Effector memory CD8-positive, alpha-beta T cell (primary cell): ENCODE measurements around the gene LRIG2.
"Not testable (repeated sequence)": the region's sequence is repeated elsewhere in the genome, so short reads cannot be mapped to it uniquely, and the experiment has no call there.

Experiments used
- ATAC-seq: fragments of 150-1000 bp; cut with Tn5 transposase; replicated peaks from 2 replicates; pipeline ENCODE4 v1.10.0; 2021; ENCODE audit warnings: mild to moderate bottlenecking, moderate library complexity
- DNase-seq, 3 experiments: peaks; one replicate each; pipeline ENCODE4 v3.0.0; 2021
- H3K27ac Mint-ChIP-seq, 2 donors: one replicate each; pipeline ENCODE4 v1.8.0; 2022; ENCODE audit warnings: mild to moderate bottlenecking in 2 of 2, mixed read lengths in 2 of 2, moderate library complexity in 2 of 2
- H3K27me3 Mint-ChIP-seq, 2 donors: one replicate each; pipeline ENCODE4 v1.8.0; 2022; ENCODE audit warnings: mixed read lengths in 2 of 2
- H3K36me3 Mint-ChIP-seq: one replicate; pipeline ENCODE4 v1.8.0; 2022; ENCODE audit warnings: mild to moderate bottlenecking, moderate library complexity, mixed read lengths; ENCODE audit not compliant: insufficient read depth
- H3K4me1 Mint-ChIP-seq, 2 donors: one replicate each; pipeline ENCODE4 v1.8.0; 2022; ENCODE audit warnings: low read depth in 2 of 2, mixed read lengths in 2 of 2
- H3K4me3 Mint-ChIP-seq, 2 donors: one replicate each; pipeline ENCODE4 v1.8.0; 2022; ENCODE audit warnings: mild to moderate bottlenecking in 2 of 2, mixed read lengths in 2 of 2, moderate library complexity in 2 of 2
- H3K9me3 Mint-ChIP-seq, 2 donors: one replicate each; pipeline ENCODE4 v1.8.0; 2022; ENCODE audit warnings: mixed read lengths in 2 of 2
- total RNA-seq, 9 experiments: gene quantifications; one replicate each; lab custom pipeline; 2026; lab: John Stamatoyannopoulos, UW

Gene LRIG2
- 35.9 to 98.0 (median 43.1) reads per million in 9 experiments for total RNA-seq

GRCh38 chr1:113072757-113073478 lies at the start of gene LRIG2:
Gene LRIG2 (plus strand): TSS chr1:113073198. CDS start chr1:113073407, 209 bp downstream.
- DNase-seq, result peak; percentile 96 to 98 (median 98)
- Mint-ChIP-seq H3K4me1 (peaks cover 22 to 24% of the 10 kb centered on the region in 2 donors), H3K27ac (peak within 1 kb of the TSS; percentile 97 to 98)

GRCh38 chr1:113023316-113023715 lies 49.7 kb upstream of the LRIG2 start:
- not testable (repeated sequence) for H3K36me3 Mint-ChIP-seq, H3K4me3 Mint-ChIP-seq, H3K4me1 Mint-ChIP-seq, H3K27ac Mint-ChIP-seq, H3K9me3 Mint-ChIP-seq, H3K27me3 Mint-ChIP-seq, ATAC-seq, DNase-seq

More at GRCh38 chr1:113072757-113073478, at the start of gene LRIG2:
- ATAC-seq, result peak; percentile 93
- Mint-ChIP-seq H3K27me3 (no peaks in the 10 kb centered on the region), H3K4me3 (peak within 1 kb of the TSS; percentile 99 to 100), H3K36me3 (peaks cover 28% of the 10 kb centered on the region), H3K9me3 (no peaks in the 10 kb centered on the region)

GRCh38 chr1:113027007-113027406 lies 46.0 kb upstream of the LRIG2 start:
- DNase-seq, result no peak
- H3K27ac Mint-ChIP-seq, result peak overlapping the region in 1 of 2 donors; percentile 36

GRCh38 chr1:113027449-113027848 lies 45.5 kb upstream of the LRIG2 start:
- H3K27me3 Mint-ChIP-seq, result no peaks in the 10 kb centered on the region
- DNase-seq, result no peak
- no peak overlapping the region for H3K4me3 Mint-ChIP-seq
- peak overlapping the region; percentile 23 to 36 for H3K27ac Mint-ChIP-seq
- no peaks in the 10 kb centered on the region for H3K9me3 Mint-ChIP-seq
- H3K36me3 Mint-ChIP-seq, result no peaks in the 10 kb centered on the region
- peaks cover 0 to 2% of the 10 kb centered on the region in 2 donors for H3K4me1 Mint-ChIP-seq
- ATAC-seq, result no peak

More at GRCh38 chr1:113027007-113027406, 46.0 kb upstream of the LRIG2 start:
- Mint-ChIP-seq H3K9me3 (no peaks in the 10 kb centered on the region), H3K4me1 (peaks cover 0 to 2% of the 10 kb centered on the region in 2 donors), H3K36me3 (no peaks in the 10 kb centered on the region), H3K4me3 (no peak overlapping the region), H3K27me3 (no peaks in the 10 kb centered on the region)
- ATAC-seq, result no peak

- ATAC-seq, result no peak
- Mint-ChIP-seq H3K27me3 (no peaks in the 10 kb centered on the region), H3K27ac (no peak overlapping the region)
Observed at GRCh38 chr1:113029822-113030221, 43.2 kb upstream of the LRIG2 start.

GRCh38 chr1:113031171-113031933 lies 41.6 kb upstream of the LRIG2 start:
- Mint-ChIP-seq H3K4me3 (no peak overlapping the region), H3K4me1 (peaks cover 0 to 2% of the 10 kb centered on the region in 2 donors), H3K27me3 (no peaks in the 10 kb centered on the region), H3K36me3 (no peaks in the 10 kb centered on the region), H3K9me3 (no peaks in the 10 kb centered on the region), H3K27ac (peak overlapping the region in 1 of 2 donors; percentile 51)
- ATAC-seq (no peak), DNase-seq (no peak)

More at GRCh38 chr1:113029822-113030221, 43.2 kb upstream of the LRIG2 start:
- no peak for DNase-seq
- Mint-ChIP-seq H3K4me1 (peaks cover 0 to 2% of the 10 kb centered on the region in 2 donors), H3K4me3 (no peak overlapping the region), H3K36me3 (no peaks in the 10 kb centered on the region), H3K9me3 (no peaks in the 10 kb centered on the region)

- H3K27ac Mint-ChIP-seq, result no peak overlapping the region
- no peak for ATAC-seq
- no peaks in the 10 kb centered on the region for H3K27me3 Mint-ChIP-seq
- DNase-seq, result no peak
- H3K4me1 Mint-ChIP-seq, result peaks cover 0 to 1% of the 10 kb centered on the region in 2 donors
- H3K4me3 Mint-ChIP-seq, result no peak overlapping the region
- no peaks in the 10 kb centered on the region for H3K9me3 Mint-ChIP-seq
- no peaks in the 10 kb centered on the region for H3K36me3 Mint-ChIP-seq
Observed at GRCh38 chr1:113035086-113035485, 37.9 kb upstream of the LRIG2 start.

- H3K27me3 Mint-ChIP-seq, result no peaks in the 10 kb centered on the region
- H3K9me3 Mint-ChIP-seq, result no peaks in the 10 kb centered on the region
- peaks cover 4 to 5% of the 10 kb centered on the region in 2 donors for H3K4me1 Mint-ChIP-seq
- no peak overlapping the region for H3K27ac Mint-ChIP-seq
- H3K36me3 Mint-ChIP-seq, result no peaks in the 10 kb centered on the region
- no peak for DNase-seq
- H3K4me3 Mint-ChIP-seq, result no peak overlapping the region
- ATAC-seq, result no peak
Observed at GRCh38 chr1:113036639-113037321, 36.2 kb upstream of the LRIG2 start.

- H3K4me3 Mint-ChIP-seq, result no peak overlapping the region
- DNase-seq (no peak), ATAC-seq (no peak)
- peak overlapping the region in 1 of 2 donors; percentile 26 for H3K27ac Mint-ChIP-seq
- H3K4me1 Mint-ChIP-seq, result peaks cover 22 to 23% of the 10 kb centered on the region in 2 donors
- H3K27me3 Mint-ChIP-seq, result no peaks in the 10 kb centered on the region
- no peaks in the 10 kb centered on the region for H3K36me3 Mint-ChIP-seq
- no peaks in the 10 kb centered on the region for H3K9me3 Mint-ChIP-seq
Observed at GRCh38 chr1:113040041-113040440, 33.0 kb upstream of the LRIG2 start.

- Mint-ChIP-seq H3K4me3 (no peak overlapping the region), H3K27me3 (no peaks in the 10 kb centered on the region), H3K36me3 (no peaks in the 10 kb centered on the region), H3K4me1 (peaks cover 24 to 27% of the 10 kb centered on the region in 2 donors), H3K27ac (peak overlapping the region; percentile 75 to 85), H3K9me3 (no peaks in the 10 kb centered on the region)
- no peak for ATAC-seq
- DNase-seq, result no peak
Observed at GRCh38 chr1:113040718-113041412, 32.1 kb upstream of the LRIG2 start.

GRCh38 chr1:113041569-113042284 lies 31.3 kb upstream of the LRIG2 start:
- ATAC-seq, result no peak
- Mint-ChIP-seq H3K4me3 (no peak overlapping the region), H3K9me3 (no peaks in the 10 kb centered on the region)

More at GRCh38 chr1:113041569-113042284, 31.3 kb upstream of the LRIG2 start:
- Mint-ChIP-seq H3K4me1 (peaks cover 28 to 31% of the 10 kb centered on the region in 2 donors), H3K27me3 (no peaks in the 10 kb centered on the region), H3K27ac (peak overlapping the region; percentile 89 to 91), H3K36me3 (no peaks in the 10 kb centered on the region)
- no peak for DNase-seq
